A549 treated with CORT108297 at 1 μM for 4 hours (cell line): ENCODE data around the gene ATP8B4. TPM values are rescaled to one million over a fixed set of nuclear protein-coding genes. Genes with fewer than 3 reads are reported as not detected.

ENCODE experiments used
- total RNA-seq: library from RNA; stranded (reverse); fragments of 200-300 nt; extraction: Qiagen RNA extraction; gene quantifications from 5 replicates; pipeline ENCODE4 v1.2.3, GENCODE V29; 2022

The ATP8B4 gene, protein sequence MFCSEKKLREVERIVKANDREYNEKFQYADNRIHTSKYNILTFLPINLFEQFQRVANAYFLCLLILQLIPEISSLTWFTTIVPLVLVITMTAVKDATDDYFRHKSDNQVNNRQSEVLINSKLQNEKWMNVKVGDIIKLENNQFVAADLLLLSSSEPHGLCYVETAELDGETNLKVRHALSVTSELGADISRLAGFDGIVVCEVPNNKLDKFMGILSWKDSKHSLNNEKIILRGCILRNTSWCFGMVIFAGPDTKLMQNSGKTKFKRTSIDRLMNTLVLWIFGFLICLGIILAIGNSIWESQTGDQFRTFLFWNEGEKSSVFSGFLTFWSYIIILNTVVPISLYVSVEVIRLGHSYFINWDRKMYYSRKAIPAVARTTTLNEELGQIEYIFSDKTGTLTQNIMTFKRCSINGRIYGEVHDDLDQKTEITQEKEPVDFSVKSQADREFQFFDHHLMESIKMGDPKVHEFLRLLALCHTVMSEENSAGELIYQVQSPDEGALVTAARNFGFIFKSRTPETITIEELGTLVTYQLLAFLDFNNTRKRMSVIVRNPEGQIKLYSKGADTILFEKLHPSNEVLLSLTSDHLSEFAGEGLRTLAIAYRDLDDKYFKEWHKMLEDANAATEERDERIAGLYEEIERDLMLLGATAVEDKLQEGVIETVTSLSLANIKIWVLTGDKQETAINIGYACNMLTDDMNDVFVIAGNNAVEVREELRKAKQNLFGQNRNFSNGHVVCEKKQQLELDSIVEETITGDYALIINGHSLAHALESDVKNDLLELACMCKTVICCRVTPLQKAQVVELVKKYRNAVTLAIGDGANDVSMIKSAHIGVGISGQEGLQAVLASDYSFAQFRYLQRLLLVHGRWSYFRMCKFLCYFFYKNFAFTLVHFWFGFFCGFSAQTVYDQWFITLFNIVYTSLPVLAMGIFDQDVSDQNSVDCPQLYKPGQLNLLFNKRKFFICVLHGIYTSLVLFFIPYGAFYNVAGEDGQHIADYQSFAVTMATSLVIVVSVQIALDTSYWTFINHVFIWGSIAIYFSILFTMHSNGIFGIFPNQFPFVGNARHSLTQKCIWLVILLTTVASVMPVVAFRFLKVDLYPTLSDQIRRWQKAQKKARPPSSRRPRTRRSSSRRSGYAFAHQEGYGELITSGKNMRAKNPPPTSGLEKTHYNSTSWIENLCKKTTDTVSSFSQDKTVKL
- total RNA-seq = 0.50 to 0.94 TPM (median 0.69 TPM) in 5 replicates

DNA sequence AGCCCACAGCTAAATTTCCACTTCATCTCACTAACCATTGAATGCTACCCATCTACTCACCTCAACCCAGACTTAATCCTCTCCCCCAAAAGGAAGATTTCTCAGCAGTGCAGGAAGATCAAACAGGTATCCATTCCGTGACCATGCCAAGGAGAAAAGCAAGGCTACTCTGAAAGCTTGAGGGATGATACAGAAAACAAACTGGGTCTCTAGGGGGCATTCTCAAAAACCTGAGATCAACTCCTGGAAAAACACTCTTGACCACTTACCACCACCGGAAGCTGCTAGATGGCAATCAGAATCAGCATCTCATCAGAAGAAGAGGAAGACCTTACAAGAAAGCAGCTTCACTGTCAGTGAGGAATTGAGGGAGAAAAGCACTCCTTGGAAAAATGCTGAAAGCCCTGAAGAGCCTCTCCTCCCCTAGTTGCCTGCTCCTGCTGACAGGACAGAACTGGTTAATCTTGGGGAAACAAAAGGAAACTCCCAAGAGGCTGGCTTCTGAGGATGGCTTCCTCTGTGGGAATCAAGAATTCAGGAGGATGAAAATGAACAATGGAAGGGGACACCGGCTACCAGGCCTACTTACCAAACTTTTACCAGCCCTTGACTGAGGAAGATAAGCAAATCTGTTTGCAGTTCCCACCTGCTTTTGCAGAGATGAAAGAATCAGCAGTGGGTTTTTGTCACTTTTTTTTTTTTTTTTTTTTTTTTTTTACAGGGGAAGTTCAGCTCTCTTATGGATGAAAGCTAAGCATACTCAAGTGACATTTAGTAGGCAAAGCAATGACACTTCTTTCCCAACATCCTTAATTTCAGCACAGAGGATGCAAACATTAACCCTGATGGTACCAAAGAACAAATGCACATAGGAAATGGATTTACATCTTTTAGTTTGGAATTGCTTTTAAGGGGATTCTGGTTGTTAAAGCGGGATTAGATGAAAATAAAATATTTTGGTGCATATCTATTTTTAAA is at the start of gene ATP8B4:
Gene ATP8B4, minus strand, starts transcription at position 171 of the 978 bp plus-strand sequence. CDS start 12,267 bp downstream, outside the sequence.

Other genes with a start within 250 kb of the ATP8B4 start
- gene SLC27A2, start 63.0 kb upstream of the ATP8B4 start, total RNA-seq = 29.9 to 35.5 TPM (median 32.4 TPM) in 5 replicates
- gene HDC, start 146.5 kb upstream of the ATP8B4 start, total RNA-seq = 0.04 to 0.23 TPM (median 0.10 TPM) in 4 of 5 replicates, not detected in the other
- gene GABPB1, start 236.0 kb upstream of the ATP8B4 start, total RNA-seq = 25.7 to 34.4 TPM (median 31.3 TPM) in 5 replicates